Tibial nerve (tissue), 4 donors: ENCODE data around the gene IMPG2. TPM values are rescaled to one million over a fixed set of nuclear protein-coding genes. Genes with fewer than 3 reads are reported as not detected.
"Not testable (repeated sequence)": the region's sequence is repeated elsewhere in the genome, so short reads cannot be mapped to it uniquely, and the experiment has no call there.

ENCODE experiments used
- DNase-seq, 2 donors: peaks; one replicate each; pipeline ENCODE4 v3.0.0-alpha.2; 2019; ENCODE audit warnings: low spot score in 2 of 2
- H3K27ac ChIP-seq, 4 donors: fragments of 200-600 bp; sonication (generic) in 3 of 4; one replicate each; pipeline ENCODE4 v1.5.1; 2017 to 2019; ENCODE audit warnings: mild to moderate bottlenecking in 1 of 4
- H3K27me3 ChIP-seq, 2 donors: fragments of 200-600 bp; sonication (generic) in 1 of 2; one replicate each; pipeline versions ENCODE4 v1.5.1 to v1.6.0; 2017 to 2019
- H3K36me3 ChIP-seq, 3 donors: fragments of 200-600 bp; sonication (generic); one replicate each; pipeline ENCODE4 v1.5.1; 2018 to 2019
- H3K4me1 ChIP-seq, 4 donors: fragments of 200-600 bp; sonication (generic) in 3 of 4; one replicate each; pipeline ENCODE4 v1.5.1; 2017 to 2019
- H3K4me3 ChIP-seq, 4 donors: fragments of 200-600 bp; sonication (generic) in 3 of 4; one replicate each; pipeline ENCODE4 v1.5.1; 2017 to 2019; ENCODE audit warnings: mild to moderate bottlenecking in 1 of 4, moderate library complexity in 1 of 4
- H3K9me3 ChIP-seq, 4 donors: fragments of 200-600 bp; sonication (generic) in 3 of 4; one replicate each; pipeline ENCODE4 v1.5.1; 2017 to 2019
- CTCF ChIP-seq, 5 experiments: fragments of 200-600 bp in 3 of 5; fragments of 450-650 bp in 2 of 5; sonication (generic) in 3 of 5; IDR thresholded peaks; one replicate each; pipeline ENCODE4 v1.5.1; 2016 to 2019; ENCODE audit warnings: antibody characterized with exemption in 5 of 5, mild to moderate bottlenecking in 3 of 5, moderate library complexity in 2 of 5
- EP300 ChIP-seq, 2 donors: sonication (generic); formaldehyde crosslinking; IDR thresholded peaks; one replicate each; pipeline ENCODE4 v1.6.1; 2017; ENCODE audit warnings: antibody characterized with exemption in 2 of 2, mild to moderate bottlenecking in 1 of 2
- POLR2A ChIP-seq, 2 donors: fragments of 450-650 bp; IDR thresholded peaks; one replicate each; pipeline ENCODE4 v1.6.1; 2017; ENCODE audit warnings: antibody characterized with exemption in 2 of 2, mild to moderate bottlenecking in 2 of 2, moderate library complexity in 2 of 2
- WGBS, 2 donors: methylation state at CpG; one replicate each; pipeline ENCODE4 v1.1.5; 2018; 5-methylcytosine and 5-hydroxymethylcytosine counted together
- total RNA-seq, 4 donors: library from RNA; depleted of rRNA; stranded (reverse); fragments of >200 nt; gene quantifications; one replicate each; pipeline ENCODE4 v1.1.0, GENCODE V29; 2016

IMPG2 gene
- total RNA-seq, 4 donors from 2014 or later: under 0.01 to 0.22 (median 0.20) TPM

GRCh38 chr3:101310978-101311375 lies 9.4 kb downstream of the IMPG2 start:
- no peak for TF ChIP-seq CTCF (IDR thresholded peaks at IDR 0.05)
- TF ChIP-seq EP300 (IDR thresholded peaks at IDR 0.05): no peak
- TF ChIP-seq POLR2A (IDR thresholded peaks at IDR 0.05): no peak
- no peak overlapping the region for H3K4me3 ChIP-seq
- H3K4me1 ChIP-seq: no peaks in the 10 kb centered on the region
- no peaks in the 10 kb centered on the region for H3K27me3 ChIP-seq
- H3K27ac ChIP-seq: no peak overlapping the region
- peaks cover 0 to 16% (median 2%) of the 10 kb centered on the region in 4 donors for H3K9me3 ChIP-seq
- H3K36me3 ChIP-seq: peaks cover 0 to 8% (median 0%) of the 10 kb centered on the region in 3 donors
- no peak for DNase-seq

DNA sequence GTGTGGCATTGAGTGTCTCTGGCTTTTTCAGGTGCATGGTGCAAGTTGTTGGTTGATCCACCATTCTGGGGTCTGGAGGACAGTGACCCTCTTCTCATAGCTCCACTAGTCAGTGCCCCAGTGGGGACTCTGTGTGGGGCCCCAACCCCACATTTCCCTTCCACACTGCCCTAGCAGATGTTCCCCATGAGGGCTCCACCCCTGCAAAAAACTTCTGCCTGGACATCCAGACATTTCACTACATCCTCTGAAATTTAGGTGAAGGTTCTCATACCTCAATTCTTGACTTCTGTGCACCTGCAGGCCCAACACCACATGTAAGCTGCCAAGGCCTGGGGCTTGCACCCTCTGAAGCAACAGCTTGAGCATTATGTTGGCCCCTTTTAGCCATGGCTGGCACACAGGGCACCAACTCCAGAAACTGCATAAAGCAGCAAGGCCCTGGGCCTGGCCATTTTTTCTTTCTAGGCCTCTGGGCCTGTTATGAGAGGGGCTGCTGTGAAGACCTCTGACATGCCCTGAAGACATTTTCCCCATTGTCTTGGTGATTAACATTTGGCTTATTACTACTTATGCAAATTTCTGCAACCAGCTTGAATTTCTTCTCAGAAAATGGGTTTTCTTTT lies 12.1 kb downstream of the IMPG2 start:
- H3K4me3 ChIP-seq, H3K27me3 ChIP-seq, H3K4me1 ChIP-seq, H3K36me3 ChIP-seq, H3K27ac ChIP-seq, DNase-seq: not testable (repeated sequence)
- H3K9me3 ChIP-seq: peaks cover 0 to 16% (median 2%) of the 10 kb centered on the region in 4 donors

GRCh38 chr3:101303836-101304235 lies 16.5 kb downstream of the IMPG2 start:
- H3K27me3 ChIP-seq: no peaks in the 10 kb centered on the region
- peaks cover 0 to 2% (median 0%) of the 10 kb centered on the region in 3 donors for H3K36me3 ChIP-seq
- peaks cover 0 to 13% (median 2%) of the 10 kb centered on the region in 4 donors for H3K9me3 ChIP-seq
- no peak overlapping the region for H3K27ac ChIP-seq
- DNase-seq: no peak
- no peak overlapping the region for H3K4me3 ChIP-seq
- no peak for TF ChIP-seq POLR2A (IDR thresholded peaks at IDR 0.05)
- TF ChIP-seq CTCF (IDR thresholded peaks at IDR 0.05): no peak
- no peak for TF ChIP-seq EP300 (IDR thresholded peaks at IDR 0.05)
- H3K4me1 ChIP-seq: no peaks in the 10 kb centered on the region

DNA sequence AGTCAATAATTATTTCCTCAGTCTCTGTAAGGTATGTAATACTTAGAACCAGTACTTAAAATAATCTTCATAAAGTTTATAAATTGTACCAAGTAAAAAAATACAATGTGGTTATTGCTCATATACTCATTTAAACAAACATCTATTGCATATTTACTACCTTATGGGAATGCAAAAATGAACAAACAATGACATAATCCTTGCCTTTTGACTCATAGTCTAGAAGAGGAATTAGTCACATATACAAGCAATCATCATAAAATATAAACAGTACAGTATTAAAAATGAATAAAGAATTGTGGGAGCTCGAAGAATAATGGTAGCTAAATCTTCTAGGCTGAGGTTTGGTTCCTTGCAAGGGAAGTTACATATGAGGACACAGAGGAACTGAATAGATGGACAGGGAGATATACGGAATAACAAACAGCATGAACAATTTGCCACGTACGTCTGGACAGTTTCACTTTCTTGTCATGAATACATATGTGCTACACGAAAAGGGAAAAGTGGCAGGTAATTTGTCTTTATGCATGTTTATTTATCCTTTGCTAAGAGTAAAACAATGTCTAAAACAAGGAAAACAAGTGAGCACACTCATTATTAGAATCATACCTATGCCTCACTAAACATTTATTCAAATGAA lies 17.2 kb downstream of the IMPG2 start:
- H3K27ac ChIP-seq: no peak overlapping the region
- 59 to 76% methylated on average over 5 of the region's 5 CpGs for WGBS, 2 donors
- no peak overlapping the region for H3K4me3 ChIP-seq
- no peaks in the 10 kb centered on the region for H3K4me1 ChIP-seq
- no peaks in the 10 kb centered on the region for H3K27me3 ChIP-seq
- no peak for DNase-seq
- no peak for TF ChIP-seq CTCF (IDR thresholded peaks at IDR 0.05)
- TF ChIP-seq POLR2A (IDR thresholded peaks at IDR 0.05): no peak
- TF ChIP-seq EP300 (IDR thresholded peaks at IDR 0.05): no peak
- H3K36me3 ChIP-seq: no peaks in the 10 kb centered on the region
- peaks cover 0 to 7% (median 0%) of the 10 kb centered on the region in 4 donors for H3K9me3 ChIP-seq

GRCh38 chr3:101300073-101300472 lies 20.3 kb downstream of the IMPG2 start:
- TF ChIP-seq POLR2A (IDR thresholded peaks at IDR 0.05) (no peak), EP300 (IDR thresholded peaks at IDR 0.05) (no peak), CTCF (IDR thresholded peaks at IDR 0.05) (no peak)

More at GRCh38 chr3:101300073-101300472, 20.3 kb downstream of the IMPG2 start:
- DNase-seq: no peak
- Histone ChIP-seq H3K4me1 (no peaks in the 10 kb centered on the region), H3K4me3 (no peak overlapping the region), H3K36me3 (no peaks in the 10 kb centered on the region), H3K27me3 (no peaks in the 10 kb centered on the region), H3K9me3 (peaks cover 0 to 21% (median 0%) of the 10 kb centered on the region in 4 donors), H3K27ac (no peak overlapping the region)
- WGBS, 2 donors: 84 to 94% methylated on average over 4 to 6 of the region's 8 CpGs
